Measurements from ENCODE around the gene FGF14.
"Not testable (repeated sequence)": the region's sequence is repeated elsewhere in the genome, so short reads cannot be mapped to it uniquely, and the experiment has no call there.

Gene FGF14

GRCh38 chr13:102028868-102029267, 373.0 kb downstream of the FGF14 start:
- no peak for FAIRE-seq

- FAIRE-seq: no peak
Observed at GRCh38 chr13:102028206-102028605, 373.6 kb downstream of the FGF14 start.

GRCh38 chr13:102021777-102022176, 380.1 kb downstream of the FGF14 start:
- no peak for FAIRE-seq

DNA sequence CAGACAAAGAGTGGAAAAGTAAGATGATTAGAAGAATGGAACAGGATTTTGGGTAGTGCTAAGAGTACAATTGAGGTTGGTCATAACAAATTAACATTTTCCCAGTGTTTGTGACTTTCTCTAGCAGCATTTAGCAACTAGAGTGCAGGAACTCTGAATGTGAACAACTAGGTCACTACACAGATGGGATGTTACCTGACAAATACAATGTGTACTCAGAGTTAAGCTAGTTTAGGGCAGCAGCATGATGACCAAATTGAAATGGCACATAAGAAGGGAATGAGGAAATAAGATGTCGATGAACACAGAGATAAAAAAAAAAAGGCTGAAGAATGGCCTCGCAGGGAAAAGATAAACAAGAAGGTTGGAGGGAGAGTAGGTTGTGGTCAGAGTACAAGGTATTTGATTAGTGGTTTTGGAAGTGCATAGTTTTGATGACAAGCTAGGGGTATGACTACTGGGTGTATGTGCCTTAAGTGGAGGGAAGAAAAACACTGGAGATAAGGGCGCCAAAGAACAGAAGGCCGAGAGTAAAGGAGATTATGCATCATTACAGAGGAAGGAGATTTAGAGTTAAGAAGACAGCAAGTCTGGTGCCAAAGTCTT, 381.1 kb downstream of the FGF14 start:
- FAIRE-seq: no peak

DNA sequence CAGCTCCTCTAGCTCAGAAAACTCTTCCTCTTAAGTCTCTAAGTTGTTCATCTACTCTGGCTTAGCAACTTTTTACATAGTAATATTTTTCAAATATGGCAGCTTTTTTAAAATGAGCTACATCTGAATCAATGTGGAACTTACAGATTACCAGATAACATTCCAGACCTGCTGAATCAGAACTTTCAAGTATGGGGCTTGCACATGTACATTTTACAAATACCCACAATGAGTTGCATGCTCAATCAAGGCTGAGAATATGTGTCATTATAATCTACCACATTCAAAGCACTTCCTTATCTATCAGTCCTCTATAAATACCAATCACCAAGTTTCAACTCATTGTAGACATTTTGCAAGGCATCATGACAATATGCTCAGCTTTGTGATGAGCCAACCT, 383.1 kb downstream of the FGF14 start:
- no peak for FAIRE-seq

- no peak for FAIRE-seq
Observed at GRCh38 chr13:102017248-102017647, 384.6 kb downstream of the FGF14 start.

GRCh38 chr13:102012299-102013293, 389.3 kb downstream of the FGF14 start:
- no peak for FAIRE-seq

GRCh38 chr13:102011455-102011854, 390.4 kb downstream of the FGF14 start:
- not testable (repeated sequence) for FAIRE-seq

DNA sequence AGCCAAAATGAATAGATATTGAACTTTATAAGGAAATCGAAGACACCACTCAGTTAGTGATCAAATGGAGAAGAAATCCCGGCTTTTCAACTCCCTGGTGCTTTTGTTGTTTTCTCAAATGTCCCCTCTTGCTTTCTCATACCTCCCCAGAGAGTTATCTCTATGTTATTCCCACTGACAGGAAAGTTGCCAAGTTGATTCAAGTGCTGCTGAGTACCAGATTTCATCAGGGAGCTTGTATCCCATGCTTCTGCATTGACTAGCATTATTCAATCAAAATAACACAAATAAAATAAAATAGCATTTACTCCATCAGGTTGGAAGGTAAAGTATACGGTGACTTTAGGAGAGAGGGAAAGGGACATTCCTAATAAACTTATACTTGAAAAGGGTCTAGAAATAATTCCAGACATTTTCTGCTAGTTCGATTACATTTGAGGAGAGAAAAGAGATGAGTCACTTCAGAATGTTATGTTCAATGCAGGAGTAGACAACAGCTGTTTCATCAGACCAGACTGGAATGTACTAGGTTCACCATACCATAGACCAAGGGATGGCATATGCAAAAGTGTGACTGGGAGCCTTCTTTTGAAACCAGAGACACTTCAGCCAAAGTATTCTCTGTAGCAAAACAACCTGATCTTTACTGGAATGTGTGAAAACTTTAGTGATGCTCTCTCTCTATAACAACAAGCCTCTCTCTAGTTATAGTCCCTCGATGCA, 397.8 kb downstream of the FGF14 start:
- no peak for FAIRE-seq

DNA sequence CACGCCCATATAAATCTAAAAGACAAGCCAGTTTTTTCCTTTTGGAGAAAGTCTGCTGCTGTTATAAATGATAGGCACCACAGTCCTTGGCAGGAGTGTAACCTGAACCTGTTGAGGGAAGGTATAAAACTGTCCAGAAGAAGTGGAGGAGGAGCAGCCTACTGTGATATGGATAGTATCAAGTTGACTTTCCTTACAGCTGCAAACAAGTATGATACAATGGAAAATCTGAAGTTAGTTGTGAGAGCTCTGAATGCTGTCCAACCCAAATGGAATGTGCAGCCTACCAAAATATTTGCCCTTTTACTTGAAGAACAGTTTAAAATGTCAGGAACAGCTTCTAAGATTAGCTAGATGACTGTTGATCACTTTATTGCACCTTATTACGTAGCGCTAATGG, 399.6 kb downstream of the FGF14 start:
- no peak for FAIRE-seq

GRCh38 chr13:102000764-102001163, 401.1 kb downstream of the FGF14 start:
- FAIRE-seq: no peak

DNA sequence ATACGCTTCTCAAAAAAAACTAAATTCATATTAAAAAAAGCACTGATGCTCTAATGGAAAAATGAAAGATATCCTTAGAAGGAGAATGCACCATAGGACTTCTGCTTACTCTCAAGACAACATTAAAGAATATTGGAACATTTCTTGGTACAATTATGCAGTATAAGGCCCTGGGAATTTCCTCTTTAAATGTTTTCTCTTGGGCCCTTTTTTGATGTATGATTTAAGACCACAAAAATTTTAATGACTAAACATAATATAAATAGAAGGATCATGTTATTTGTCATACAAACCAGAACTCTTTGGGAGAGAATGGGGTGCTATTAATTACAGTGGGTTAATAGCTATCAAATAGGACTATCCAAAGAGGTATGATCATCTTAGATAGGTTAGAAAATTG, 403.7 kb downstream of the FGF14 start:
- FAIRE-seq: no peak

GRCh38 chr13:101996954-101997353, 404.9 kb downstream of the FGF14 start:
- no peak for FAIRE-seq

DNA sequence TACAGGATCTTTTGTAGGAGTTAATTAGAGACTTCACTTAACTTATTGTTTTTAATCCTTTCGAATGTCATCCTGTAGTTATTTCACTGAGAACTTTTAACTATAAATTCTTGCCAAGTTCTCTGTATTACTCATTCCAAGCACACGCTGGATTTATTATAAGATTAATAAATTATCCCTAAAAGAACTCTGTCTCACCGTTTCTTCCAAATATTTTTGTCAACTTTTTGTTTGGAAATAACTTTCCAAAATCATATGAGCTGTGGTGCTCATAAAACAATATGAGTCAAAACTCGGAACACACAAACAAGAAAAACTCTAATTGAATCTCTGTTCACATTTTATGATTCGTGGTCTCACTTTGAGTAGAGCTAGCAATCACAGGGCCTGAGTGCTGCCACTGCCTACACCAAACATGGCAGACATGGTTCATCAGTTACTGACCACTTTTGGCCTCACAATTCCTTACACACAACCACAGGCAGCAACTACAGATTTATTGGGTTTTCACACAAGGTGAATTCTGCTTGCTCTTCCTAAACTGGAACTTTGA, 412.0 kb downstream of the FGF14 start:
- FAIRE-seq: no peak

GRCh38 chr13:101988140-101988539, 413.7 kb downstream of the FGF14 start:
- no peak for FAIRE-seq

GRCh38 chr13:101986316-101986715, 415.5 kb downstream of the FGF14 start:
- FAIRE-seq: no peak

GRCh38 chr13:101985321-101985720, 416.5 kb downstream of the FGF14 start:
- FAIRE-seq: no peak

- no peak for FAIRE-seq
Observed at GRCh38 chr13:101982903-101983302, 418.9 kb downstream of the FGF14 start.

- no peak for FAIRE-seq
Observed at GRCh38 chr13:101979825-101980224, 422.0 kb downstream of the FGF14 start.

DNA sequence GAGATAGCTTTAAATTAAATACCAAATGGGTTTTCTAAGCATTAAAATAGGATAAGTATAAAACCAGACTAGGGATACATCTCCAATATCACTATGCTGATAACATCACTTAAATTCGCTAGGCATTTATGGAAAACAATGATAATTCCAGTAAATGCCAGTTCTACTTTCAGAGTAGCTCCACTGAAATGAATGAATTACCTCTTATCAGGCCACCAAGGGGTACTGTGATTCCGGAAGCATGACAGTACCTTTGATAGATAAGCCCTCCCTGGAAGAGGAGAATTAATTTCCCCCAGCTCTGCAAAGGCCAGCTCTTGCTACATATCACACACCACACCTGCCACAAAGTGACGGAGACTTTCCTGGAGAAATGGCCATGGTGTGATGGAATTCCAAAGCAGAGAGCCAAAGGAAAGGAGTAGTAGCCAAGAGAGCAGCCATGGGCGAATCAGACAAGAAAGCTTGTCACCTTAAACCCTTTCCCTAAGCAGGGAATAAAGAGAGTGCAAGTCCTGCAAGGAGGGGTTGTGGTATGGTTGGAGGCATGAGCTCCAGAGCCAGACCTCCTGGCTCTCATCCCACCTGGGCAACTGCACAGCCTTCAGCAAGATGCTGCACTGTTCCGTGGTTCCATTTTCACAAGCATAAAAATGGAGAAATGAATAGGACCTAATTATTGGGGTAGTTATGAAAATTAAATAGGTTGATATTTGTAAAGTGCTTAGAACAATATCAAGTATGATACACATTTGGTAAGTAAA, 423.1 kb downstream of the FGF14 start:
- no peak for FAIRE-seq

- no peak for FAIRE-seq
Observed at GRCh38 chr13:101977475-101977874, 424.4 kb downstream of the FGF14 start.

- FAIRE-seq: no peak
Observed at GRCh38 chr13:101972191-101972590, 429.7 kb downstream of the FGF14 start.

Data from colon (tissue), 2 donors.